H9 (cell line): Measurements from ENCODE around the gene UBN1. TPM values are rescaled to one million over a fixed set of nuclear protein-coding genes. Genes with fewer than 3 reads are reported as not detected.

ENCODE experiments used
- DNase-seq: peaks from one replicate; pipeline ENCODE4 v3.0.0-alpha.2; 2017
- H2AFZ ChIP-seq: one replicate; pipeline ENCODE4 v1.6.1; 2013; ENCODE audit warnings: mild to moderate bottlenecking, low read length, control low read depth, moderate library complexity
- H2AK5ac ChIP-seq: 2 replicates; pipeline ENCODE4 v1.6.1; 2013; ENCODE audit warnings: low read length, control low read depth, mixed read lengths; ENCODE audit not compliant: insufficient read length
- H2BK120ac ChIP-seq: one replicate; pipeline ENCODE4 v1.6.1; 2013; ENCODE audit warnings: low read depth, mild to moderate bottlenecking, low read length, control low read depth, inconsistent platforms; ENCODE audit not compliant: poor library complexity, severe bottlenecking
- H2BK12ac ChIP-seq: 2 replicates; pipeline ENCODE4 v1.6.1; 2013; ENCODE audit warnings: low read length, control low read depth, mixed read lengths, low read depth; ENCODE audit not compliant: insufficient read length
- H2BK15ac ChIP-seq: 2 replicates; pipeline ENCODE4 v1.6.1; 2013; ENCODE audit warnings: low read depth, low read length, control low read depth
- H2BK20ac ChIP-seq: one replicate; pipeline ENCODE4 v1.6.1; 2013; ENCODE audit warnings: low read depth, mild to moderate bottlenecking, low read length, control low read depth, inconsistent platforms; ENCODE audit not compliant: poor library complexity, severe bottlenecking
- H2BK5ac ChIP-seq: 2 replicates; pipeline ENCODE4 v1.6.1; 2013; ENCODE audit warnings: low read length, control low read depth, mixed read lengths; ENCODE audit not compliant: insufficient read length
- H3K14ac ChIP-seq: 2 replicates; pipeline ENCODE4 v1.6.1; 2013; ENCODE audit warnings: low read length, control low read depth; ENCODE audit not compliant: insufficient read depth
- H3K18ac ChIP-seq: 2 replicates; pipeline ENCODE4 v1.6.1; 2013; ENCODE audit warnings: low read depth, mild to moderate bottlenecking, mixed read lengths, low read length, control low read depth; ENCODE audit not compliant: insufficient read length
- H3K23ac ChIP-seq: 2 replicates; pipeline ENCODE4 v1.6.1; 2013; ENCODE audit warnings: low read length, control low read depth, mixed read lengths, low read depth; ENCODE audit not compliant: insufficient read length
- H3K23me2 ChIP-seq: 2 replicates; pipeline ENCODE4 v1.6.1; 2013; ENCODE audit warnings: low read depth, mild to moderate bottlenecking, mixed read lengths, low read length, control low read depth; ENCODE audit not compliant: insufficient read length, poor library complexity, severe bottlenecking
- H3K27ac ChIP-seq: 2 replicates; pipeline ENCODE4 v1.5.1; 2013; ENCODE audit warnings: low read length, control low read depth, mixed read lengths, low read depth; ENCODE audit not compliant: insufficient read length
- H3K27me3 ChIP-seq: 2 replicates; pipeline ENCODE4 v1.6.1; 2013; ENCODE audit warnings: low read length, control low read depth, inconsistent platforms; ENCODE audit not compliant: insufficient read depth
- H3K4ac ChIP-seq: 2 replicates; pipeline ENCODE4 v1.6.1; 2013; ENCODE audit warnings: low read depth, mild to moderate bottlenecking, control low read depth, inconsistent platforms, low read length, moderate library complexity
- H3K4me1 ChIP-seq: 2 replicates; pipeline ENCODE4 v1.6.1; 2013; ENCODE audit warnings: low read length, control low read depth, inconsistent platforms; ENCODE audit not compliant: insufficient read depth
- H3K4me2 ChIP-seq: 2 replicates; pipeline ENCODE4 v1.6.1; 2013; ENCODE audit warnings: low read length, control low read depth, mixed read lengths; ENCODE audit not compliant: insufficient read length, insufficient read depth
- H3K56ac ChIP-seq: 2 replicates; pipeline ENCODE4 v1.6.1; 2013; ENCODE audit warnings: low read depth, mild to moderate bottlenecking, mixed read lengths, low read length, control low read depth; ENCODE audit not compliant: insufficient read length
- H3K79me1 ChIP-seq: 2 replicates; pipeline ENCODE4 v1.6.1; 2013; ENCODE audit warnings: low read depth, mild to moderate bottlenecking, moderate library complexity, low read length, control low read depth, inconsistent platforms; ENCODE audit not compliant: insufficient read depth, poor library complexity, severe bottlenecking
- H3K79me2 ChIP-seq: 2 replicates; pipeline ENCODE4 v1.6.1; 2013; ENCODE audit warnings: low read length, control low read depth, inconsistent platforms; ENCODE audit not compliant: insufficient read depth
- H3K9ac ChIP-seq: 2 replicates; pipeline ENCODE4 v1.6.1; 2013; ENCODE audit warnings: low read length, control low read depth, mixed read lengths; ENCODE audit not compliant: insufficient read length; ENCODE audit errors: extremely low read depth
- H3K9me3 ChIP-seq: one replicate; pipeline ENCODE4 v1.6.1; 2013; ENCODE audit warnings: low read depth, low read length, inconsistent platforms; ENCODE audit not compliant: control insufficient read depth
- H3T11ph ChIP-seq: one replicate; pipeline ENCODE4 v1.6.1; 2013; ENCODE audit warnings: mild to moderate bottlenecking, low read length, control low read depth, inconsistent platforms
- H4K20me1 ChIP-seq: one replicate; pipeline ENCODE4 v1.6.1; 2013; ENCODE audit not compliant: control insufficient read depth, insufficient read length, insufficient read depth
- H4K5ac ChIP-seq: 2 replicates; pipeline ENCODE4 v1.6.1; 2013; ENCODE audit warnings: low read depth, mild to moderate bottlenecking, mixed read lengths, low read length, control low read depth; ENCODE audit not compliant: insufficient read length
- H4K8ac ChIP-seq: replicated peaks from 2 replicates; pipeline ENCODE4 v1.6.1; 2013; ENCODE audit warnings: low read length, control low read depth, mixed read lengths, low read depth; ENCODE audit not compliant: insufficient read length
- H4K91ac ChIP-seq: 2 replicates; pipeline ENCODE4 v1.6.1; 2013; ENCODE audit warnings: low read depth, mild to moderate bottlenecking, moderate library complexity, mixed read lengths, low read length, control low read depth; ENCODE audit not compliant: insufficient read length
- H3K27ac Mint-ChIP-seq, 3 experiments: 2 replicates in 2 of 3; 3 replicates in 1 of 3; pipeline ENCODE4 v1.8.0; 2020 to 2021; ENCODE audit warnings: mixed read lengths in 3 of 3, mild to moderate bottlenecking in 1 of 3, moderate library complexity in 1 of 3
- H3K27me3 Mint-ChIP-seq: 2 replicates; pipeline ENCODE4 v1.8.0; 2021; ENCODE audit warnings: low read depth, mild to moderate bottlenecking, moderate library complexity, mixed read lengths
- H3K36me3 Mint-ChIP-seq, 3 experiments: 2 replicates in 2 of 3; 3 replicates in 1 of 3; pipeline ENCODE4 v1.8.0; 2020 to 2021; ENCODE audit warnings: low read depth in 3 of 3, mixed read lengths in 3 of 3; ENCODE audit not compliant: insufficient read depth in 1 of 3
- H3K4me1 Mint-ChIP-seq, 2 experiments: 2 replicates each; pipeline ENCODE4 v1.8.0; 2020; ENCODE audit warnings: mixed read lengths in 2 of 2
- H3K4me3 Mint-ChIP-seq, 2 experiments: 2 replicates in 1 of 2; 3 replicates in 1 of 2; pipeline ENCODE4 v1.8.0; 2020 to 2021; ENCODE audit warnings: mild to moderate bottlenecking in 2 of 2, mixed read lengths in 2 of 2, moderate library complexity in 1 of 2
- H3K9me3 Mint-ChIP-seq, 2 experiments: 2 replicates in 1 of 2; 3 replicates in 1 of 2; pipeline ENCODE4 v1.8.0; 2020; ENCODE audit warnings: mild to moderate bottlenecking in 2 of 2, mixed read lengths in 2 of 2, moderate library complexity in 1 of 2
- CTCF ChIP-seq: fragments of 200-600 bp; sonication (generic); conservative IDR thresholded peaks from 3 replicates; pipeline ENCODE4 v1.8.0; 2021; ENCODE audit warnings: antibody characterized with exemption, mild to moderate bottlenecking
- WGBS: extraction: QIAGEN DNeasy Blood & Tissue Kit; methylation state at CpG from one replicate; pipeline ENCODE4 v1.1.7; 2013; ENCODE audit warnings: missing lambda C conversion rate, low lambda C conversion rate, mixed read lengths; ENCODE audit not compliant: insufficient read length; ENCODE audit errors: extremely low coverage; 5-methylcytosine and 5-hydroxymethylcytosine counted together
- total RNA-seq: library from RNA; stranded (reverse); gene quantifications from 2 replicates; pipeline ENCODE4 v1.2.1, GENCODE V29; 2021

The UBN1 gene
- total RNA-seq, 1 experiment from 2014 or later = 55.2 TPM

GRCh38 chr16:4874666-4875065 lies 27.4 kb downstream of the UBN1 start:
- no peaks in the 10 kb centered on the region for H3K4me1 Mint-ChIP-seq
- Histone ChIP-seq H3K79me1 (no peaks in the 10 kb centered on the region), H2BK15ac (no peak overlapping the region), H2AK5ac (no peak overlapping the region), H2BK5ac (no peak overlapping the region), H2BK12ac (no peak overlapping the region), H3K4ac (no peak overlapping the region), H2BK120ac (no peak overlapping the region), H4K5ac (no peak overlapping the region), H3K23ac (no peak overlapping the region), H3K27ac (no peak overlapping the region), H3K18ac (no peak overlapping the region), H3K9me3 (no peaks in the 10 kb centered on the region), H4K20me1 (peaks cover 2% of the 10 kb centered on the region), H3K4me1 (no peaks in the 10 kb centered on the region), H3K56ac (no peak overlapping the region), H4K8ac (no peak overlapping the region), H3K23me2 (no peaks in the 10 kb centered on the region), H3T11ph (no peak overlapping the region), H3K4me2 (no peak overlapping the region), H3K27me3 (no peaks in the 10 kb centered on the region; the same call in 1 of the 2 replicates), H3K14ac (no peak overlapping the region), H3K79me2 (no peaks in the 10 kb centered on the region), H4K91ac (no peak overlapping the region), H2BK20ac (no peak overlapping the region), H3K9ac (no peak overlapping the region), H2AFZ (no peak overlapping the region)
- no peak overlapping the region for H3K4me3 Mint-ChIP-seq
- no CpG with 5 or more reads among the region's 8 CpGs for WGBS
- no peak for DNase-seq
- H3K9me3 Mint-ChIP-seq = no peaks in the 10 kb centered on the region
- H3K27me3 Mint-ChIP-seq = no peaks in the 10 kb centered on the region
- H3K27ac Mint-ChIP-seq = peak overlapping the region in 1 of 3 experiments; percentile 32; a peak in 2 of 7 replicates
- no peak for TF ChIP-seq CTCF
- peaks cover 43 to 92% (median 83%) of the 10 kb centered on the region in 3 experiments for H3K36me3 Mint-ChIP-seq
